Cardiac muscle cell (in vitro differentiated cells and primary cell): Measurements from ENCODE around the gene CELSR1. TPM values are rescaled to one million over a fixed set of nuclear protein-coding genes. Genes with fewer than 3 reads are reported as not detected.

Experiments used
- DNase-seq, 2 donors: peaks; one replicate each; pipeline versions ENCODE4 v3.0.0 to v3.0.0-alpha.2; 2010 to 2017; ENCODE audit warnings: low read depth in 1 of 2, low spot score in 1 of 2
- H3K27ac ChIP-seq: fragments of 200-600 bp; sonication (generic); 2 replicates; pipeline ENCODE4 v1.5.1; 2016
- H3K27me3 ChIP-seq: fragments of 200-600 bp; sonication (generic); 2 replicates; pipeline ENCODE4 v1.6.0; 2016; ENCODE audit warnings: control low read depth
- H3K36me3 ChIP-seq: fragments of 200-600 bp; sonication (generic); 2 replicates; pipeline ENCODE4 v1.5.1; 2016; ENCODE audit warnings: control low read depth
- H3K4me1 ChIP-seq: fragments of 200-600 bp; sonication (generic); 2 replicates; pipeline ENCODE4 v1.8.1; 2017; ENCODE audit warnings: low read depth, mild to moderate bottlenecking, mixed run types
- H3K4me3 ChIP-seq: fragments of 200-600 bp; sonication (generic); 2 replicates; pipeline ENCODE4 v1.5.1; 2016; ENCODE audit warnings: mild to moderate bottlenecking
- H3K9me3 ChIP-seq: fragments of 200-600 bp; sonication (generic); 2 replicates; pipeline ENCODE4 v1.5.1; 2017; ENCODE audit warnings: low read depth, mild to moderate bottlenecking, control low read depth
- CTCF ChIP-seq: IDR thresholded peaks from 2 replicates; pipeline ENCODE4 v1.5.1; 2012; ENCODE audit warnings: low read depth, mild to moderate bottlenecking, low read length
- polyA plus RNA-seq: library from polyadenylated mRNA; unstranded; fragments of >200 nt; fragmentation: Nextera tagmentation; extraction: Ambion mirVana; gene quantifications from 2 replicates; pipeline ENCODE4 v1.2.1, GENCODE V29; 2016
- total RNA-seq: library from RNA; depleted of rRNA; stranded (reverse); fragments of >200 nt; gene quantifications from 2 replicates; pipeline ENCODE4 v1.2.3, GENCODE V29; 2016

Gene CELSR1
- total and polyA plus RNA-seq, 2 experiments from 2014 or later: 9.0 to 37.4 TPM

DNA sequence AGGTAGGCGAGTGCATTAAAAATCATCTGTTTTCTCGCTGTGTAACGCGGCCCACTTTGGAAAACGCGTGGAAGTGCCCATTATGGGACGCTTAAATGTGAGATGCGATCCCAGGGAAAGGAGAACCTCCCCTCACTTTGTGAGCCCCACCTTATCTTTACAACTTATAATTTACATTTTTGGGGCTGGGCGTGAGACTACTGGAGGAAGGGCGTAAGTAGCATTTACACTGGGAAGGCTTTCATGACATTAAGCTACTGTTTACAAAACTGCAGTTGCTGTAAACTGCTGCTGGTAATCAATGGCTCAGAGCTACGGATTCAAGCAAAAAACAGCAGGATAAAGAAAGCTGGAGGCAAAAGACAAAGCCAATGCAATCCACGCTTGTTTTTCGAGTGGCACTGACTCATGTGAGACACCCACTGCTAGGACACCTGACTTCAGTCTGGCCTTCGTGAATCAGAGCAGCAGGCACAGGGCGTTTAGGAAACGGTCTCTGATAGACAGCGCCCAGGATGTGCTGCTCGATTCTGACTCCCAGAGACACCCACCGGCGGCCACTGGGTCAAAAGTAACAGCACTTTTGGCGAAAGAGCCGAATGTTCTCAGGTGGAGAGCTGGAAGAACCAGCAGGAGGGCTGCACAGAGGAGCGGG, 123.6 kb downstream of the CELSR1 start:
- no peaks in the 10 kb centered on the region for H3K27me3 ChIP-seq
- H3K4me1 ChIP-seq: peaks cover 22% of the 10 kb centered on the region
- no peaks in the 10 kb centered on the region for H3K9me3 ChIP-seq
- no peak overlapping the region for H3K4me3 ChIP-seq
- no peaks in the 10 kb centered on the region for H3K36me3 ChIP-seq
- DNase-seq: no peak
- no peak overlapping the region for H3K27ac ChIP-seq
- no peak for TF ChIP-seq CTCF

DNA sequence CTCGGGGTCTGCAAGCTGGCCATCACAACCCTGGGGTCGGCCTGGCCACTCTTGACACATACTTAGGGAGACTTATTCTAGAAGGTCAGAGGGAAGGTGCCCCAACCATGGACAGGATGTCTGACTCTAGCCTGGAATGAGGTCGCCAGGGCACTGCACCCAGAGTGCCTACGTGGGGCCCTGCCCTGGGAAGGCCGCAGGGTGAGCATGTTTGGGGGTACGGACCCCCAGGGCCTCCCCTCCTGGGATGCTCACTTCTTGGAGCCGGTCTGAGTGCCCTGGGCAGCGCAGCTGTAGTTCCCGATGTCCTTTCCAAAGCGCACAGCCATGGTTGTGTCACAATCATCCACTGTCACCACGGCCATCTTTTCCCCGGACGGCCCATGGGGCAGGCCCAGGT, 126.1 kb downstream of the CELSR1 start:
- Histone ChIP-seq H3K27ac (no peak overlapping the region), H3K4me3 (no peak overlapping the region), H3K36me3 (no peaks in the 10 kb centered on the region), H3K9me3 (no peaks in the 10 kb centered on the region), H3K27me3 (no peaks in the 10 kb centered on the region), H3K4me1 (peaks cover 3% of the 10 kb centered on the region)
- no peak for TF ChIP-seq CTCF
- DNase-seq: no peak

DNA sequence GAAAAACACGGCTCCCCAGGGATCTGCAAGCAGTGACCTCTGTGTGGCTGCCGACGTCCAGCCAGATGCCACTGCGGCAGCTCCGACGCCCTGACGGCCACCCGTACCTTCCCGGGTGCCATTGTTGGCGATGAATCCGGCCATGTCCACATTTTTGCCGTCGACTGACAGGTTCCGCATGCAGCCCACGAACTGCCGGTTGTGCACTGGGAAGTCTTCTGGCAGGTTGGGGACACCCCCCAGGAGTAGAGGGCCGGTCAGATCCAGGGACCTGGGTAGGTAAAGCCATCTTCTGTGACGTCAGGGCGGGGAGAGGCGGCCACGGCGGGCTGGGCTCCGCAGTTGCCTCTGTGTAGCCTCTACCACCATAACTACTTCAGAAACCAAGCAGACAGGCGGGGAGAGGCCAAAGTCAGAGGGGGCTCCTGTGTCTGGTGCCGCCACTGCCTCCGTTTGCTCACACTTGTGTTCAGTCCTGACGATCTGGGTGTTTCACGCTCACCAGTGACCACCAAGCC, 127.1 kb downstream of the CELSR1 start:
- no peak for TF ChIP-seq CTCF
- H3K4me1 ChIP-seq: no peaks in the 10 kb centered on the region
- H3K9me3 ChIP-seq: no peaks in the 10 kb centered on the region
- DNase-seq: no peak
- H3K4me3 ChIP-seq: no peak overlapping the region
- H3K27ac ChIP-seq: no peak overlapping the region
- no peaks in the 10 kb centered on the region for H3K27me3 ChIP-seq
- H3K36me3 ChIP-seq: no peaks in the 10 kb centered on the region

- Histone ChIP-seq H3K4me1 (no peaks in the 10 kb centered on the region), H3K27ac (no peak overlapping the region), H3K36me3 (no peaks in the 10 kb centered on the region), H3K4me3 (no peak overlapping the region), H3K27me3 (no peaks in the 10 kb centered on the region), H3K9me3 (no peaks in the 10 kb centered on the region)
- DNase-seq: no peak
- TF ChIP-seq CTCF: no peak
Measured at GRCh38 chr22:46409631-46410210, 127.7 kb downstream of the CELSR1 start.

DNA sequence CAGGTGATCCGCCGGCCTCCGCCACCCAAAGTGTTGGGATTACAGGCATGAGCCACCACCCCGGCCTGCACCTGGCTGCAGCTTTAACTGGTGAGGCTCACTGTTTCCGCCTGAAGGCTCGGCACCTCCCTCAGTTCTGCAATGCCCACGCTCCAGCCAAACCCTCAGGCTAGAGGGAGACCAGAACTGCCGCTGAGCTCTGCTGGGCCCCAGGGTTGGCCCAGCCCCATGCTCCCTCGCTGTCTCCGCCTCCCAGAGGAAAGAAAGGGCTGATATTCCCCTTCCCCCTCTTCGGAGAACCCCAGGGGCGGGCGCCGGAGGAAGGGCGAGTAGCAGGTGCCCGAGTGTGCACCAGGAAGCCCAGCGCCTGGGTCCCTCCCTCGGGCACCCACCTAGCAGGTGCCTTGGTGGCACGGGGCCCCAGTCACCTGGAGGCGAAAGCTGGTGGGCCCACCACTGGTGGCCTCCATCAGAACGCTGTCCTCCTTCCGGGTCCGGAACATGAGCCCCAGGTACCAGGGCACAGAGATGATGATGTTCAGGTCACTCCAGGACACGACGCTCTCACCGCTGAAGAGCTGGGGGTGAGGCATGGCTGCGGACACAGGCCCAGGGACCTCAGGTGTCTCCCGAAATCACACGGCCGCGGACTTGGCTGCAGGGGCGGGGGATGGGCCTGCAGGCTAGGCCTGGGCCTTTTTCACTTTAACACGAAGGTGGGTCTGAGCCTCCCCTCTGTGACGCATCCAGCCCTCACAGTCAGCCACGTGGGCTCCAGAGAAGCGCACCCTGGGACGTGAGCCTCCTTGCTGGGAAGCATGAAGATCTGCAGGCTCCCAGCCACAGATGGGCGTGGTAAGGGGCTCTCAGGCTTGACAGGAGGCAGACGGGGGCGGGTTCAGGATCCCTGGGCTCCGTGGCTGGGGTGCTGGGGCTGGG, 128.6 kb downstream of the CELSR1 start:
- no peak for TF ChIP-seq CTCF
- no peak for DNase-seq
- H3K36me3 ChIP-seq: no peaks in the 10 kb centered on the region
- H3K4me1 ChIP-seq: no peaks in the 10 kb centered on the region
- no peak overlapping the region for H3K27ac ChIP-seq
- H3K9me3 ChIP-seq: no peaks in the 10 kb centered on the region
- H3K27me3 ChIP-seq: no peaks in the 10 kb centered on the region
- no peak overlapping the region for H3K4me3 ChIP-seq
